Peyer's patch (tissue), 4 donors: Measurements from ENCODE around the gene RPL14.

Experiments
- CTCF ChIP-seq, 6 experiments: fragments of 450-650 bp in 4 of 6; fragments of 200-600 bp in 2 of 6; sonication (generic) in 1 of 6; IDR thresholded peaks; one replicate each; pipeline ENCODE4 v1.5.1; 2017 to 2019; ENCODE audit warnings: antibody characterized with exemption in 6 of 6, mild to moderate bottlenecking in 3 of 6, moderate library complexity in 1 of 6
- POLR2A ChIP-seq, 2 donors: fragments of 450-650 bp; IDR thresholded peaks; one replicate each; pipeline ENCODE4 v1.5.1; 2017; ENCODE audit warnings: antibody characterized with exemption in 2 of 2, mild to moderate bottlenecking in 2 of 2, moderate library complexity in 2 of 2

- TF ChIP-seq POLR2A (IDR thresholded peaks at IDR 0.05): no peak
- no peak for TF ChIP-seq CTCF (IDR thresholded peaks at IDR 0.05)
Observed at GRCh38 chr3:40504636-40505430, 47.7 kb downstream of the RPL14 start.
